Colonic mucosa (tissue), 4 donors: ENCODE measurements around the gene HAL. TPM values are rescaled to one million over a fixed set of nuclear protein-coding genes. Genes with fewer than 3 reads are reported as not detected.
"Not testable (repeated sequence)": the region's sequence is repeated elsewhere in the genome, so short reads cannot be mapped to it uniquely, and the experiment has no call there.

Source experiments
- DNase-seq: peaks from one replicate; pipeline ENCODE4 v3.0.0-alpha.2; 2020
- H3K27ac ChIP-seq: fragments of 200-600 bp; one replicate; pipeline ENCODE4 v1.8.0; 2021
- H3K27me3 ChIP-seq: fragments of 200-600 bp; one replicate; pipeline ENCODE4 v1.8.0; 2021
- H3K36me3 ChIP-seq: fragments of 200-600 bp; one replicate; pipeline ENCODE4 v1.8.0; 2021
- H3K4me1 ChIP-seq: fragments of 200-600 bp; one replicate; pipeline ENCODE4 v1.8.0; 2021; ENCODE audit warnings: mild to moderate bottlenecking
- H3K4me3 ChIP-seq: fragments of 200-600 bp; one replicate; pipeline ENCODE4 v1.8.0; 2021
- H3K9ac ChIP-seq, 2 donors: one replicate each; pipeline ENCODE4 v1.7.0; 2013; ENCODE audit warnings: control low read depth in 2 of 2, low read depth in 2 of 2, low read length in 2 of 2
- H3K9me3 ChIP-seq: fragments of 200-600 bp; one replicate; pipeline ENCODE4 v1.8.0; 2021
- CTCF ChIP-seq: fragments of 200-600 bp; IDR thresholded peaks from one replicate; pipeline ENCODE4 v1.8.0; 2022; ENCODE audit warnings: antibody characterized with exemption, mild to moderate bottlenecking
- intact Hi-C: fragments of 100-400 bp; cut with DNase I; formaldehyde crosslinking; loops from one replicate; pipeline ENCODE4 v1.14.1; 2022
- total RNA-seq, 2 donors: library from RNA; stranded (reverse); fragmentation: NEBNext Ultra II Directional in 1 of 2; extraction: Animal tissue kit (Norgen Biotek cat#: 25700) in 1 of 2; gene quantifications; one replicate each; pipeline ENCODE4 v1.2.1, GENCODE V29; 2021
- donor health status: healthy.
- donor health status: DM: no; HTN: no; CAD: no.
- donor health status: DM: no; HTN: no; CAD: no.

HAL gene
- total RNA-seq, 2 donors from 2014 or later, result 0.91 to 1.1 TPM

DNA sequence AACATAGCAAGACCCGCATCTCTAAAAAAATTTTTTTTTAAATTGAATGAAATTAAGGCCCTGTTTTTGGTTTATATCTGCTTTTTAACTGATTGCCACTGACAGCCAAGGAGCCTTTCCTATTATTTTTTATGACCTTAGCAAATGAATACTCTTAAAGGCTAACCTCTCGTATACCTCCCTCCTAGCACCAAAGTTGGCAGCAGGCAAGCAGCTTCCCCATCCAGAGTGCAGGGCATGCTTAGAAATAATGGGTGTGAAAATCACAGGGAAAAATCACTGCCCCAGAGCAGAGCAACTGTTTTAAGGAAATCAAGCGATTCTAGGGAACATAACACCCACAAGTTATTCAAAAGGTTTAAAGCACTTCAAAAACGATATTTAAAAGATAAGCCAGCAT, 20.7 kb downstream of the HAL start:
- H3K4me1 ChIP-seq, result no peaks in the 10 kb centered on the region
- DNase-seq, result no peak
- no peak overlapping the region for H3K27ac ChIP-seq
- no peaks in the 10 kb centered on the region for H3K27me3 ChIP-seq
- H3K36me3 ChIP-seq, result no peaks in the 10 kb centered on the region
- no peak for TF ChIP-seq CTCF
- H3K9me3 ChIP-seq, result no peaks in the 10 kb centered on the region
- no peak overlapping the region for H3K4me3 ChIP-seq
- no peak overlapping the region for H3K9ac ChIP-seq
- intact Hi-C loops, result no loop called here

DNA sequence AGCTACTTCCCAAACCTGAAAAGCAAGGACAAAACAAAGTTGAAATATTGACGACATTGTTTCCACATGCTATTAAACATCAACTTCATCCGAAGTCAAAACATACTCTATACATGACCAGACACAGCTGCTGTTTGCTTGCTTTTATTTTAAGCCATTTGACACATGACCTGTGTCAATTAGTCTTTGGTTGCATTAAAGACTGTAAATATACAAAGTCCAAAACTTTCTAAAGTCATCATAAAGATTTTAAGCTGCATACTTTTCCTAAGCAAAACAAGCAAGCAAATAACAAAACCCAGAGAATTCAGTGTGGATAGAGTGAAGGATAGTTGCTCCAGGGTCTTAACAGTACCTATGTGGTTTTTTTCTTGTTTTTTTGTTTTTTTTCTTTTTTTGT, 21.8 kb downstream of the HAL start:
- no peak for TF ChIP-seq CTCF
- Histone ChIP-seq H3K27ac (no peak overlapping the region), H3K4me3 (no peak overlapping the region), H3K9me3 (no peaks in the 10 kb centered on the region), H3K27me3 (no peaks in the 10 kb centered on the region), H3K4me1 (no peaks in the 10 kb centered on the region), H3K9ac (no peak overlapping the region), H3K36me3 (no peaks in the 10 kb centered on the region)
- intact Hi-C loops, result no loop called here
- no peak for DNase-seq

- no peaks in the 10 kb centered on the region for H3K27me3 ChIP-seq
- TF ChIP-seq CTCF, result no peak
- intact Hi-C loops, result no loop called here
These were observed 23.2 kb downstream of the HAL start for GRCh38 chr12:95972832-95973456.

GRCh38 chr12:95970905-95971304, 25.2 kb downstream of the HAL start:
- Histone ChIP-seq H3K4me1 (no peaks in the 10 kb centered on the region), H3K27me3 (no peaks in the 10 kb centered on the region), H3K9me3 (no peaks in the 10 kb centered on the region), H3K9ac (no peak overlapping the region), H3K36me3 (no peaks in the 10 kb centered on the region), H3K27ac (no peak overlapping the region), H3K4me3 (no peak overlapping the region)
- intact Hi-C loops, result no loop called here
- no peak for TF ChIP-seq CTCF
- DNase-seq, result no peak

More at GRCh38 chr12:95972832-95973456, 23.2 kb downstream of the HAL start:
- Histone ChIP-seq H3K9ac (no peak overlapping the region), H3K27ac (no peak overlapping the region), H3K4me3 (no peak overlapping the region), H3K4me1 (no peaks in the 10 kb centered on the region), H3K36me3 (no peaks in the 10 kb centered on the region), H3K9me3 (no peaks in the 10 kb centered on the region)
- DNase-seq, result no peak

GRCh38 chr12:95969116-95969515, 27.0 kb downstream of the HAL start:
- intact Hi-C loops, H3K27me3 ChIP-seq: not testable (repeated sequence)

GRCh38 chr12:95967301-95967700, 28.8 kb downstream of the HAL start:
- Histone ChIP-seq H3K4me1 (no peaks in the 10 kb centered on the region), H3K9me3 (no peaks in the 10 kb centered on the region), H3K27ac (no peak overlapping the region), H3K9ac (no peak overlapping the region), H3K27me3 (no peaks in the 10 kb centered on the region), H3K36me3 (no peaks in the 10 kb centered on the region), H3K4me3 (no peak overlapping the region)
- DNase-seq, result no peak
- TF ChIP-seq CTCF, result no peak
- intact Hi-C loops, result no loop called here

More at GRCh38 chr12:95969116-95969515, 27.0 kb downstream of the HAL start:
- H3K36me3 ChIP-seq, H3K4me1 ChIP-seq, H3K4me3 ChIP-seq, H3K9ac ChIP-seq, DNase-seq, H3K27ac ChIP-seq, H3K9me3 ChIP-seq: not testable (repeated sequence)
